Activated CD4-positive, alpha-beta memory T cell treated with anti-CD3 and anti-CD28 coated beads, Interleukin-2, amount 10 ng/mL, durations not matched to agents 7 days and 5 days (primary cell): ENCODE measurements around the gene ASTL. TPM values are rescaled to one million over a fixed set of nuclear protein-coding genes. Genes with fewer than 3 reads are reported as not detected.
"Not testable (repeated sequence)": the region's sequence is repeated elsewhere in the genome, so short reads cannot be mapped to it uniquely, and the experiment has no call there.

Experiments
- CTCF ChIA-PET: fragments of 350-600 bp; sonication (Branson Sonifier 250); formaldehyde crosslinking; loops from one replicate; lab custom pipeline; 2021; ENCODE audit warnings: antibody characterized with exemption, inconsistent platforms; lab: Charles Lee
- POLR2A ChIA-PET: fragments of 350-600 bp; sonication (Branson Sonifier 250); formaldehyde crosslinking; loops from one replicate; lab custom pipeline; 2021; ENCODE audit warnings: antibody characterized with exemption; lab: Charles Lee
- DNase-seq: peaks from one replicate; pipeline ENCODE4 v3.0.0-alpha.2; 2020
- H3K27ac Mint-ChIP-seq: one replicate; pipeline ENCODE4 v1.8.0; 2021; ENCODE audit warnings: mild to moderate bottlenecking, mixed read lengths
- H3K27me3 Mint-ChIP-seq: one replicate; pipeline ENCODE4 v1.8.0; 2021; ENCODE audit warnings: mixed read lengths
- H3K36me3 Mint-ChIP-seq: one replicate; pipeline ENCODE4 v1.8.0; 2021; ENCODE audit warnings: low read depth, mixed read lengths
- H3K4me1 Mint-ChIP-seq: one replicate; pipeline ENCODE4 v1.8.0; 2021; ENCODE audit warnings: mixed read lengths
- H3K4me3 Mint-ChIP-seq: one replicate; pipeline ENCODE4 v1.8.0; 2021; ENCODE audit warnings: mild to moderate bottlenecking, mixed read lengths
- H3K9me3 Mint-ChIP-seq: one replicate; pipeline ENCODE4 v1.8.0; 2021; ENCODE audit warnings: mixed read lengths
- total RNA-seq, 2 experiments: library from RNA; stranded (reverse); gene quantifications; one replicate each; pipeline ENCODE4 v1.2.3, GENCODE V29; 2021

ASTL gene
- total RNA-seq, 2 experiments from 2014 or later = 0.25 to 0.53 TPM

DNA sequence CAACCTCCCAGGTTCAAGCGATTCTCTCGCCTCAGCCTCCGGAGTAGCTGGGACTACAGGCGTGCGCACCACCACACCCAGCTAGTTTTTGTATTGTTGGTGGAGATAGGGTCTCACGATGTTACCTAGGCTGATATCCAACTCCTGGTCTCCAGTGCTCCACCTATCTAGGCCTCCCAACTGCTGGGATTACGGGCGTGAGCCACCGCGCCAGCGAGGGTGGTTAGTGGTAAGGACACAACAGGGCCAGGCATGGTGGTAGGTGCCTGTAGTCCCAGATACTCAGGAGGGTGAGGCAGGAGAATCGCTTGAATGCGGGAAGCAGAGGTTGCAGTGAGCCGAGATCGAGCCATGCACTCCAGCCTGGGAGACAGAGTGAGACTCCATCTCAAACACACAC is 33.5 kb upstream of the ASTL start:
- Mint-ChIP-seq H3K4me1 (peaks cover 9% of the 10 kb centered on the region), H3K27ac (no peak overlapping the region), H3K4me3 (no peak overlapping the region), H3K27me3 (peaks cover 4% of the 10 kb centered on the region), H3K36me3 (no peaks in the 10 kb centered on the region), H3K9me3 (peaks cover 2% of the 10 kb centered on the region)
- ChIA-PET CTCF (interaction anchor here (8.2 kb wide), 1 partner anchor 30 kb away, joined by 323 read pairs; the partner anchor contains the start of genes ASTL and DUSP2), POLR2A (no interaction called here)
- DNase-seq = no peak

DNA sequence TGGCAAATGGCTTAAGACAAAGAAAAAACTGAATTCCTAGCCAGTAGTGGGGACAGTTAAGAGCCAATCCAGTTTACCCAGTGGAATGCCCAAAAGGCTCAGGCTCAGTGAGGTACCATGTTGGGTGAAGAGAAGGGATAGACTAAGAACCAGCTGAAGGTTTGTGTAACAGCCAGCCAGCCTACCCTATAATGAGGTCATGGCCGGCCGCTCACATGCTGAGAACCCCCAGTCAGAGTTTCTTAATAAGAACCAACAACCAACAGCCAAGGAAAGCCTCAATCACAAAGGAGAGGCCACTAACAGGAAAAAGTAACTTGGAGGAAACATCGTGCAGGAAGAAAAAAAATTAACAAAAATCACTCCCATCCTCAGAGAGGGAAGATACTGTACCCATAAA is 32.3 kb upstream of the ASTL start:
- no peak for DNase-seq
- H3K9me3 Mint-ChIP-seq = peaks cover 2% of the 10 kb centered on the region
- H3K4me1 Mint-ChIP-seq = peaks cover 9% of the 10 kb centered on the region
- H3K4me3 Mint-ChIP-seq = no peak overlapping the region
- ChIA-PET CTCF (interaction anchor here (0.6 to 1.8 kb wide), 2 partner anchors 32 to 178 kb away, joined by 3 to 7 read pairs; partner anchors contain the start of gene ASTL), POLR2A (no interaction called here)
- H3K36me3 Mint-ChIP-seq = no peaks in the 10 kb centered on the region
- H3K27me3 Mint-ChIP-seq = no peaks in the 10 kb centered on the region
- H3K27ac Mint-ChIP-seq = no peak overlapping the region

DNA sequence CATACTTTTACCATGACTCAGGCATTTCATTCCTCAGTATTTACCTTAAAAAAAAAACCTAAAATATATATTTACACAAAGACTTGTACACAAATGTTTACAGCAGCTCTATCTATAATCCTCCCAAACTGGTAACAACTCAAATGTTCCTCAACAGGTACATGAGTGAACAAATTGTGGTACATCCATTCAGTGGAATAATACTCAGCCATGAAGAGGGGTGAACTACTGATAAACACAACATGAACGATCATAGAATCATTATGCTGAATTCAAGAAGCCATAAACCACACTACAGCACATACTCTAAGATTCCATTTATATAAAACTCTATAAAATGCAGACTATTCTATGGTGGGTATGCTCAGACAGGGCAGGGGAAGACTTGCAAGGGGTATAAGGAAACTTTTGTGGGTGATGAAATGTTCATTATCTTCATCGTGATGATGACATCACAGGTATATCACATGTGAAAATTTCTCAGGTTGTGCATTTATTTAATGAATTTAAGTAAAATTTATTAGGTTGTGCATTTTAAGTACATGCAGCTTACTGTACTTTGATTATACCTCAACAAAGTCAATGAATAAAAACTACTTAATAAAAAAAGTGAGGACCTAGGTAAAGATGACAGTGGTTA is 31.7 kb upstream of the ASTL start:
- POLR2A ChIA-PET = no interaction called here

DNA sequence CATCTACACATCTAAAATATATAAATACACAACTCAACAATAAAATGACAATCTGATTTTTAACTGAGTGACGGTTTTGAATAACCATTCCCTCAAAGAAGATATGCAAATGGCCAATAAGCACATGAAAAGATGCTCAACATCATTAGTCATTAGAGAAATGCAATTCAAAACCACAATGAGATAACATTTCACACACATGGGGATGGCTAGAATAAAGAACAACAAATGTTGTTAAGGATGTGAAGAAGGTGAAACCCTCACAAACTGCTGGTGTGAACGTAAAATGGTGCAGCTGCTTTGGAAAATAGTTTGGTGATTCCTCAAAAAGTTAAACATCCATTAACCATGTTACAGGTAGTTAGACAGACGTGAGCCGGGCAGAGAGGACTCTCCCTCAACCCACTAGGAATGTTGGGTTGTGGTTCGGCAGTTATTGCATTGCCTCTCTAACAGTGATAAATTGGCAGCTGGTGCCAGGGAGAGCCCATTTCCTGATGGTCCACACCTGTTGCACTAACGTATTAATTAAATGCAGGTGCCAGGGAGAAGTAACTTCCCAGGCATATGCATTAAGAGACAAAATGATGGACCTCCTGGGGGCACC is 29.2 kb upstream of the ASTL start:
- H3K27ac Mint-ChIP-seq = no peak overlapping the region
- CTCF ChIA-PET = interaction anchor here (1.2 kb wide), 1 partner anchor 175 kb away, joined by 4 read pairs; no protein-coding TSS in a partner anchor
- POLR2A ChIA-PET = interaction anchor here (0.9 to 1.6 kb wide), 2 partner anchors 9 to 20 kb away, joined by 3 to 6 read pairs; no protein-coding TSS in a partner anchor
- H3K4me1 Mint-ChIP-seq = peaks cover 31% of the 10 kb centered on the region
- no peaks in the 10 kb centered on the region for H3K36me3 Mint-ChIP-seq
- H3K4me3 Mint-ChIP-seq = no peak overlapping the region
- H3K9me3 Mint-ChIP-seq = peaks cover 2% of the 10 kb centered on the region
- DNase-seq = no peak
- no peaks in the 10 kb centered on the region for H3K27me3 Mint-ChIP-seq

More for the DNA sequence above, 31.7 kb upstream of the ASTL start:
- Mint-ChIP-seq H3K4me3 (no peak overlapping the region), H3K36me3 (no peaks in the 10 kb centered on the region), H3K9me3 (peaks cover 2% of the 10 kb centered on the region), H3K27ac (no peak overlapping the region), H3K4me1 (peaks cover 12% of the 10 kb centered on the region), H3K27me3 (no peaks in the 10 kb centered on the region)
- CTCF ChIA-PET = interaction anchor here (1.8 kb wide), 1 partner anchor 31 kb away, joined by 7 read pairs; the partner anchor contains the start of gene ASTL
- no peak for DNase-seq

DNA sequence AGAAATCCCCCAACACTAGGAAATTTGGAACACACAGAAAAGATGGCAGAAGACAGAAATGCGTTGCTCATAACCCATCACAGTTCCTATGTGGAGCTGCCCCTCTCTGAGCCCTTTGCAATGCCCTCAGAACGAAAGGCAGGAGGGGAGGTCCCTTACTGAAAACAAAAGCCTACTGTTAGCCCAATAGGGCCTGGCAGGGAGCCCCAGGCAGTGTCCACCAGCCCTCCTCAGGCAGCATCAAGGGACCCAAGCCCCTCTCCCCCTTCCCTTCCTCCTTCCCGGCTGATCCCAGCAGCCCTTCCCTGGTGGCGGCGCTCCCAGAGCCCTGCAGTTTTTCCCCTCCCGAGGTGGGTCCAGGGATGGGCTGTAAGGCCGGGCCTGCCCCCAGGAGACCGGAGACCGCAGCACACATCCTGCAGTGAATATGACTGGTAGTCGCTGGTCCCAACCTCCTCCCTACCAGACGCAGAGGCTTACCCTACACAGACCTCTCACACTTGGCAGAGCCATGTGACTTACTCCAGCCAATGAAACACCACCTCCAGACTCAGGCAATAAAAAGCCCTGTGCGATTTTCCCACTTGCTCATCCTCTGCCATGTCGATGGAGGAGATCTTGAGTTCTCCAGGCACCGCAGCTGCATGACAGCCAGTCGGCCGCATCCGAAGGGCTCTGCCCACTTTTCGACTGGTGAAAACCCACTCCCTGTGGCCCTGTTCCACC is 26.3 kb upstream of the ASTL start:
- peaks cover 2% of the 10 kb centered on the region for H3K9me3 Mint-ChIP-seq
- no peaks in the 10 kb centered on the region for H3K36me3 Mint-ChIP-seq
- peaks cover 52% of the 10 kb centered on the region for H3K4me1 Mint-ChIP-seq
- CTCF ChIA-PET = interaction anchor here (1.0 to 3.0 kb wide), 3 partner anchors 10 to 172 kb away, joined by 3 to 23 read pairs (median 5); partner anchors contain the start of gene ASTL
- H3K4me3 Mint-ChIP-seq = peak overlapping the region; percentile 66
- peak; percentile 81 for DNase-seq
- POLR2A ChIA-PET = interaction anchor here (1.1 to 4.5 kb wide), 7 partner anchors 10 to 44 kb away, joined by 3 to 89 read pairs (median 8); partner anchors contain the start of genes ASTL, DUSP2 and STARD7
- H3K27me3 Mint-ChIP-seq = no peaks in the 10 kb centered on the region
- H3K27ac Mint-ChIP-seq = peak overlapping the region; percentile 94

DNA sequence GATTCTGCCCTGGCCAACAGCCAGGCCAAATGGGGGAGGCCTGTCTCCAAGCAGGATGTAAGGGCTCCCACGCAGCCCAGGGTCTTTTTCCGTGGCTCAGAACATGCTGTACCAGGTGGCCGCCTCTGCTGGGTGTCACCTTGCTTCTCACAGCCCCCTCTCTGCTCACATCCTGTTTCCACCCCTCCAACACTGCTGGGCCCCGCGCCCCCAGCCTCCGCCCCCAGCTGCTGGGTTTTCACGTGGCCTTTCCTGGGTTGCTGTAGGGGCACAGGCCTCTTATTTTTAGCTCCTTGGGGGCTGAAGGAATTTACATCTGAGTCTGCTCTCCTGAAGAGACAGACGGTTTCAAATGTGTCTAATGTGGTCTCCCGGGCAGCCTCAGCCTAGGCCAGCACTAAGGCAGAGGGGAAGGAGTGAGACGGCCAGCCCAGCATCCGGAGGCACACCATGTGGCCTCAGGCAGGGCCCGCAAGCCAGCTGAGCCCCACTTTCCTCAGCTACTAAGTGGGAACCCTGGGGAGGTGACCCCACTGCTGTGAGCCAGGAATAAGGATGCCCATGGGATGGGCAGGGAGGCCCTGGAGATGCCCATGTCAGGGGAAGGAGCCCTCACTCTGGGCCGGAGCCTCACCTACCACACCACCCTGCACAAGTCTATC is 25.6 kb upstream of the ASTL start:
- Mint-ChIP-seq H3K27ac (peak overlapping the region; percentile 94), H3K27me3 (no peaks in the 10 kb centered on the region), H3K4me3 (peak overlapping the region; percentile 66), H3K9me3 (no peaks in the 10 kb centered on the region), H3K4me1 (peaks cover 59% of the 10 kb centered on the region), H3K36me3 (no peaks in the 10 kb centered on the region)
- DNase-seq = peak; percentile 65
- ChIA-PET CTCF (interaction anchor here (1.0 to 3.0 kb wide), 3 partner anchors 11 to 171 kb away, joined by 3 to 23 read pairs (median 5); partner anchors contain the start of gene ASTL), POLR2A (interaction anchor here (1.1 to 4.5 kb wide), 8 partner anchors 11 to 45 kb away, joined by 3 to 89 read pairs (median 7); partner anchors contain the start of genes ASTL, DUSP2 and STARD7)

DNA sequence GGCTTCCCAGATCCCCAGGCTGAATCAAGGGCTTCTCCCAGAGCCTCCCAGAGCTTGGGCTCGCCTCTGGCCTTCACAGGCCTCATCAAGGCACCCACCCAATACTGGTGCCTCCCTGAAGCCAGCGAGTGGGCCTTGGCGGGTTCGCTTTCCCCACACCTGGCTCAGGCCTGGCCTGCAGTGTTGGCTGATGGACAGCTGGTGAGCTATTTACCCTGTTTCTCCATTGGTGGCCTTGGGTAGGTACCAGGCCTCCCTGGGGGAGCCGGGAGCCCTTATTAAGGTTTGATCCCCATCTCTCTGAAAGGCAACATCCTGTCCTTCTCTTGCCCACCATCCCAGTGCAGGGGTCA is 25.1 kb upstream of the ASTL start:
- H3K9me3 Mint-ChIP-seq = no peaks in the 10 kb centered on the region
- no peaks in the 10 kb centered on the region for H3K36me3 Mint-ChIP-seq
- no peak for DNase-seq
- ChIA-PET CTCF (interaction anchor here (1.0 to 3.0 kb wide), 3 partner anchors 11 to 171 kb away, joined by 3 to 23 read pairs (median 5); partner anchors contain the start of gene ASTL), POLR2A (interaction anchor here (1.1 to 4.5 kb wide), 8 partner anchors 11 to 45 kb away, joined by 3 to 89 read pairs (median 7); partner anchors contain the start of genes ASTL, DUSP2 and STARD7)
- H3K27me3 Mint-ChIP-seq = no peaks in the 10 kb centered on the region
- peak overlapping the region; percentile 94 for H3K27ac Mint-ChIP-seq
- H3K4me1 Mint-ChIP-seq = peaks cover 64% of the 10 kb centered on the region
- H3K4me3 Mint-ChIP-seq = no peak overlapping the region

DNA sequence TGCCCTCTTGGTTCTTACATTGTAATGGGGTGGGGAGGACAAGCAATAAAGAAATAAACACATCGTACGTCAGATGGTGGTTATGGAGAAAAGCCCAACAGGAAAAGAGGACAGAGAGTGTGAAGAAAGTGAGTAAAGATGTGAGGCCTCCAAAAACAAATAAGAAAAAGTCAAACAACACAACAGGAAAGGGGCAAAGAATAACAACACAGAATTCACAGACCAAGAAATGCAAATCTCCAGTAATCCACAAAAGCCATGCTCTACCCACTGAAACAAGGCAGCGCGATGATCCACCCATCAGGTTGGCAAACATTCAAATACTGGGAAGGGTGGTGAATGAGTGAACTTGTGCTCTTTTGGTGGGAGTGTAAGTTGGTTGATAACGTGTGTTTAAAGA is 23.6 kb upstream of the ASTL start:
- Mint-ChIP-seq H3K4me1 (peaks cover 73% of the 10 kb centered on the region), H3K27ac (peak overlapping the region; percentile 75), H3K36me3 (no peaks in the 10 kb centered on the region), H3K27me3 (no peaks in the 10 kb centered on the region), H3K4me3 (no peak overlapping the region), H3K9me3 (no peaks in the 10 kb centered on the region)
- CTCF ChIA-PET = interaction anchor here (1.0 to 3.0 kb wide), 2 partner anchors 13 kb away, joined by 3 to 23 read pairs; no protein-coding TSS in a partner anchor
- no peak for DNase-seq
- POLR2A ChIA-PET = interaction anchor here (1.0 to 4.5 kb wide), 3 partner anchors 9 to 17 kb away, joined by 3 to 89 read pairs (median 3); partner anchors contain the start of gene DUSP2

DNA sequence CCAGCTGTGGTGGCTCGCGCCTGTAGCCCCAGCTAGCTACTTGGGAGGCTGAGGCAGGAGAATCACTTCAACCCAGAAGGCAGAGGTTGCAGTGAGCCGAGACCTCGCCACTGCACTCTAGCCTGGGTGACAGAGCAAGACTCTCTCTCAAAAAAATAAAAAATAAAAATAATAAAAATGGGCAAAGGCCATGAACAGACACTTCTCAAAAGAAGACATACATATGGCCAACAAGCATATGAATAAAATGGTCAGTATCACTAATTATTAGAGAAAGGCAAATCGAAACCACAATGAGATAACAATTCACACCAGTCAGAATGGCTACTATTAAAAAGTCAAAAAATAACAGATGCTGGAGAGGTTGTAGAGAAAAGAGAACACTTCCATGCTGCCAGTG is 22.1 kb upstream of the ASTL start:
- H3K27ac Mint-ChIP-seq, H3K4me3 Mint-ChIP-seq, H3K36me3 Mint-ChIP-seq, H3K9me3 Mint-ChIP-seq, H3K27me3 Mint-ChIP-seq, DNase-seq: not testable (repeated sequence)
- CTCF ChIA-PET = interaction anchor here (1.3 to 3.0 kb wide), 2 partner anchors 15 to 17 kb away, joined by 3 to 14 read pairs; no protein-coding TSS in a partner anchor
- peaks cover 86% of the 10 kb centered on the region for H3K4me1 Mint-ChIP-seq
- POLR2A ChIA-PET = interaction anchor here (4.2 to 4.5 kb wide), 2 partner anchors 15 kb away, joined by 89 to 91 read pairs; partner anchors contain the start of gene DUSP2

DNA sequence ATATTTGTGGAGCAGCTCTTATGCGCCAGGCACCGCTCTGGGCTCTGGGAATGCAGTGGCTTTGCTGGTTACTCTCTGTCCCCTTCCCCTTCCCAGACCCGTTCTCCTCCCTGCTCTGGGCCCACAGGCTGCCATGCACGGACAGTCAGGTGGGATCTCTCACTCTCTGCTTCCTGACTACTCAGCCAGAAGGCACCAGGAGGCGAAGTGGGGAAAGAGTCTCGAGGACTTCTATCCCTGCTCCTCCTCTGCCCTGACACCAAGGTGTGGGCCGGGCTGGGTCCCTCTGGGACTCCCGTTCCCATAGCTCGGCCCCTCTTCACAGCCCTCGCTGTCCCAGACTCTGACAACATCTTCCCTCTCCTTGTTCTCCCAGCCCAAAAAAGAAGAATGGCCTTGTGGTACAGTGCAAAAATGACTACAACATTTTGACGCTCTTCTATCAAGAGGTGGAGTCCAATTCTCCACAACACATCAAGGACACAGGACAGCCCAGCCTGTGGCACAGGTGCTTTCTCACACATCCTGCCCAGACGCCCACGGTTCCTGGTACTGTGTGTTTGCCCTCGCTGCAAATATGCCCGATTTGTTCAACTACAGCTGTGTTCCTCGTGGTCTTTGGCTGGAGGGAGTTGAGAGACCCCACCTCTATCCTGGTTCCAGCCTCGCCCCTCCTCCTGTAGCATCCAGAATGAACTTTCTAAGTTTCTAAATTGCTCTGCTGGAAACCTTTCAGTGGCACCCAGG is 21.0 kb upstream of the ASTL start:
- Mint-ChIP-seq H3K4me1 (peaks cover 76% of the 10 kb centered on the region), H3K27ac (peak overlapping the region; percentile 80), H3K36me3 (no peaks in the 10 kb centered on the region), H3K27me3 (no peaks in the 10 kb centered on the region), H3K4me3 (peak overlapping the region; percentile 8), H3K9me3 (no peaks in the 10 kb centered on the region)
- ChIA-PET POLR2A (interaction anchor here (1.5 to 4.2 kb wide), 3 partner anchors 9 to 177 kb away, joined by 4 to 91 read pairs (median 6); partner anchors contain the start of genes DUSP2 and NCAPH), CTCF (interaction anchor here (1.3 to 3.0 kb wide), 3 partner anchors 12 to 16 kb away, joined by 3 to 14 read pairs (median 4); no protein-coding TSS in a partner anchor)
- peak; percentile 60 for DNase-seq

DNA sequence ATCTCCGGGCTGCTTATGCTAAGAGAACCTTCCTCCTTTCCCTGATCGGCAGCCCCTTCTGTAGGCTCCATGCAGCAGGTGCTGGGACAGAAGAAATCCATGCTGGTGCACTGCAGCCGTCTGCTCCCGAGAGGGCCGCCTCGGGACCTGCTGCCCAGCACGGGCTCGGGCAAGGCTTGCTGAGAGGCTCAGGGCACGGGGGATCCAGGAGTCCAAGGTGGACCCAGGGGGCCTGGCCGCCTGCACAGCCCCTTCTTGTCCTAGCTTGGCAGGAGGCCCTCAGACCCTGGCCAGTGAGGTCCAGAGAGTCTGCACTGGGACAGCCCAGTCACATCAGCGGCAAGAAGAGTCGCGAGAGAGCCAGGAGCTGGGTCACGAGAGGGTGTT is 20.2 kb upstream of the ASTL start:
- ChIA-PET CTCF (interaction anchor here (1.5 to 3.0 kb wide), 3 partner anchors 11 to 166 kb away, joined by 4 to 14 read pairs (median 5); no protein-coding TSS in a partner anchor), POLR2A (interaction anchor here (0.9 to 4.2 kb wide), 5 partner anchors 8 to 177 kb away, joined by 3 to 91 read pairs (median 4); partner anchors contain the start of genes DUSP2 and NCAPH)
- H3K4me3 Mint-ChIP-seq = no peak overlapping the region
- peak overlapping the region; percentile 80 for H3K27ac Mint-ChIP-seq
- DNase-seq = peak; percentile 15
- no peaks in the 10 kb centered on the region for H3K9me3 Mint-ChIP-seq
- no peaks in the 10 kb centered on the region for H3K36me3 Mint-ChIP-seq
- no peaks in the 10 kb centered on the region for H3K27me3 Mint-ChIP-seq
- H3K4me1 Mint-ChIP-seq = peaks cover 70% of the 10 kb centered on the region
